Thoracic aorta (tissue), 2 donors: ENCODE results near the gene CAVIN1. TPM values are rescaled to one million over a fixed set of nuclear protein-coding genes. Genes with fewer than 3 reads are reported as not detected.

Source experiments
- ATAC-seq: fragments of 150-250 bp; one replicate; pipeline ENCODE4 v1.8.0; 2017; ENCODE audit warnings: low read depth; ENCODE audit not compliant: insufficient number of reproducible peaks, low FRiP score
- DNase-seq: peaks from one replicate; pipeline ENCODE4 v3.0.0-alpha.2; 2020; ENCODE audit warnings: low spot score
- H3K27ac ChIP-seq, 2 donors: fragments of 200-600 bp; sonication (generic); 1 replicate in 1 of 2; 2 replicates in 1 of 2; pipeline ENCODE4 v1.5.1; 2016; ENCODE audit warnings: mild to moderate bottlenecking in 2 of 2, moderate library complexity in 2 of 2
- H3K27me3 ChIP-seq: fragments of 200-600 bp; sonication (generic); replicated peaks from 2 replicates; pipeline ENCODE4 v1.6.0; 2016; ENCODE audit warnings: mild to moderate bottlenecking; ENCODE audit not compliant: insufficient read depth
- H3K36me3 ChIP-seq: fragments of 200-600 bp; sonication (generic); one replicate; pipeline ENCODE4 v1.5.1; 2016
- H3K4me1 ChIP-seq, 2 donors: fragments of 200-600 bp; sonication (generic); 1 replicate in 1 of 2; 2 replicates in 1 of 2; pipeline versions ENCODE4 v1.5.1 to v1.6.0; 2016; ENCODE audit warnings: low read depth in 2 of 2, mild to moderate bottlenecking in 1 of 2; ENCODE audit not compliant: control insufficient read depth in 1 of 2
- H3K4me3 ChIP-seq: fragments of 200-600 bp; sonication (generic); 2 replicates; pipeline ENCODE4 v1.5.1; 2016; ENCODE audit warnings: mild to moderate bottlenecking
- H3K9me3 ChIP-seq: fragments of 200-600 bp; sonication (generic); 2 replicates; pipeline ENCODE4 v1.5.1; 2016
- CTCF ChIP-seq: fragments of 200-600 bp; sonication (generic); IDR thresholded peaks from one replicate; pipeline ENCODE4 v1.5.1; 2019; ENCODE audit warnings: antibody characterized with exemption
- total RNA-seq, 2 donors: library from RNA; depleted of rRNA; stranded (reverse); fragments of >200 nt; gene quantifications; one replicate each; pipeline versions ENCODE4 v1.1.0 to v1.2.3, GENCODE V29; 2016

The CAVIN1 gene
- total RNA-seq, 2 donors from 2014 or later: 579 to 938 TPM

DNA sequence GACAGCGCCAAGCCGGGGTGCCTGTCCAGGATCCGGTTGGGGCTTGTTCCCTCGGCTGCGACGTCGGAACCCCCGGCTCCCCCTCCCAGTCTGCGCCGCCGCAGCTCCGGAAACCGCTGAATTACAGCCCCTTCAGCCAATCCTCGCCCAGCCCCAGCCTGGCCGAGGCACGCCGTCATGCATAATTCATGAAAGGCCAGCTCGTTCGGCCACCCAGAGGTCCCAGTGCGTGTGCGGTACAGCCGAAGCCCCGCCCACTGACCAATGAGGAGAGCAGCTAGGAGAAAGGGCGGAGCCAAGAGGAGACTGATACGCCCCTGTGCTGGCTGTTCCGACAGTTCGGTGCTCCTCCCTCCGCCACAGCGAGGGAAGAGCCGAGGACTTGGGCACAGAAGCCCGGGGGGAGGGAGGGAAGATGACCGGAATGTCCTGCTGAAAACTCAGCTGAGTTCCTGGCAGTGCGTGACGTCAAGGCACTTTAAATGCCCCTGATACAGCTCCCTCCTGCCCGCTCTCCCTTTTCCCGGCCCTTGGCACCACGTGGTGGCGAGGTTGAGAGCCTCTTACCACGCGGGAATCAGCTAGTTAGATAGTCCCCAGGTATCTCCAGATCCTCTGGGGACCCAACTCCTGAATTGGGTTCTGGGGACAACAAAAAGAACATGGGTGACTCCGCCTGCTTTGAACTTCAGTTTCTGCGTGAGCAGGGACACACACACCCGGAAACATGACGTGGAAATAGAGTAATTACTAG is 34.5 kb downstream of the CAVIN1 start, which contains the start of gene STAT3:
TSS of gene STAT3 (minus strand) at position 62 of the 754 bp plus-strand sequence. CDS start 39,926 bp downstream, outside the sequence.
- peaks cover 11 to 30% of the 10 kb centered on the region in 2 donors for H3K4me1 ChIP-seq

DNA sequence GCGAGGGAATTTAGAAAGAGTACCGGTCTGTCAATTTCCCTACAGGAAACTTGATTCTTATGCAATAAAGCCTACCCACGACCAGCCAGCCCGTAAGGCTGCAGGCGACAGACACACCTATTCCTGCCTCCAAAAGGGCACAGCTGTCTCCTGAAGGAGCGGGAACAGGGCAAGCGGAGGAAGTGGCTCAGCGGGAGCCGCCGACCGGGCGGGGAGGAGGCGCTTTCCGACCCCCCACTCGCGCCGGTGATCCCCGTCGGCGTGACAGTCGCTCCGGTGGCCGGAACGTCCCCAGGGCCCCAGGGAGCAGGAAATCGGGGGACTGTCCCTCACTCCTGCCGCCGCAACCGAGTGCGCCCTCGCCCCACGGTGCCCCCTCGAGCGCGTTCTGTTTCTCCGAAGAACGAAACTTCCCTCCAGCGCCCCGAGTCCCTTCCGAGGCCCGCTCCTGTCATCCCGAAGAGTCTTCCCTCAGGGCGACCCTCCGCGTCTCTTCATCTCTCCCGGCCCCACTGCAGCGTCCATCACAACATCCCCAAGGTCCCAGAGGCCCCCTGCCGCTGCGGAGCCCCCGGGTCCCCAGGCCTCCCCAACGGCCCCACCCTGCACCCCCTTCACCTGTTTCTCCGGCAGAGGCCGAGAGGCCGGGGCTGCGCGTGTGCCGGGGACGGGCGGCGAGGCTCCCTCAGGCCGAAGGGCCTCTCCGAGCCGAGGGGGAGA is 35.2 kb downstream of the CAVIN1 start:
- no peak for TF ChIP-seq CTCF
- Histone ChIP-seq H3K27me3 (no peaks in the 10 kb centered on the region), H3K4me1 (peaks cover 11 to 37% of the 10 kb centered on the region in 2 donors), H3K27ac (peak overlapping the region; percentile 99 to 100), H3K4me3 (peak overlapping the region; percentile 94), H3K9me3 (no peaks in the 10 kb centered on the region), H3K36me3 (no peaks in the 10 kb centered on the region)
- ATAC-seq: no peak
- no peak for DNase-seq

More for the DNA sequence above, 34.5 kb downstream of the CAVIN1 start, which contains the start of gene STAT3:
- peak within 1 kb of the TSS; percentile 99 to 100 for H3K27ac ChIP-seq
- ATAC-seq (peak; percentile 89), DNase-seq (peak; percentile 100)
- no peaks in the 10 kb centered on the region for H3K27me3 ChIP-seq
- TF ChIP-seq CTCF: no peak
- no peaks in the 10 kb centered on the region for H3K36me3 ChIP-seq
- H3K4me3 ChIP-seq: peak within 1 kb of the TSS; percentile 94
- no peaks in the 10 kb centered on the region for H3K9me3 ChIP-seq

DNA sequence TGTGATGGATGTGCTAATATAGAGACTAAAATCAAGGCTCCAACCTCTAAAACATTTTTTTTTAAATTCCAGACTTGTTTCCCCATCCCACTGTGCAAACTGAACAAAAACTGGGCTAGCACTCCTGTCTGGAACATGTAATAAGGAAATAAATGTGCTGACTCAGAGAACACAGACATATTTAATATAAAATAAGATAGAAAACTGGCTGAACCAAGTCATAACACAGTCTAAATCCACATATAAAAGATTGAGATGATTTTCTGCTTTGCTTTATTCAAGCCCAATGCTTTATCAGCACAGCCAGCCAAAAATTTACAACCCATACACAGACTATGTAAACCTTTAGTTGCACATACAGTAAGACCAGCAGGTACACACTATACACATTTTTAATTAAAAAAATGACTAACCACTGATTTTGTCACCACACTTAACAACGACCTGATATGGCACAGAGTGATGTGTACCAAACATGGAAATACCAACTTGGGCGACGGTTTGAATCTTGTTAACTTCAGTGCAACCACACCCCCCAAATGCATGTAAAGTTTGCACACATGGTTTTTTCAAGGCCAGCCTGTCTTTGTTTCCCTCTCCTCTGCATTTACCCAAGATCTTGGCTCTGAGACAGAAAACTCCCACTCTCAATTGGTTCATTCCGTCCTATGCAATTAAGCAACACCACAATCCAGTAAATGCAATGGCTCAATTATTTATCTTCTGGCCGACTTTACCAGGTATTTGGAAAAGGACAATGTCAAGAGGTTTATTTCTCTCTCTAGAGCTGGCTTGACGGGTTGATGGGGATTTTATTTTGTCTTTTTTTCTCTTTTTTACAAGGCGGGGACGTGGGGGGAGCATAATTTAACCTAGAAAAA is 36.0 kb downstream of the CAVIN1 start:
- Histone ChIP-seq H3K27me3 (no peaks in the 10 kb centered on the region), H3K27ac (peak overlapping the region; percentile 99 to 100), H3K36me3 (no peaks in the 10 kb centered on the region), H3K4me3 (peak overlapping the region; percentile 94), H3K4me1 (peaks cover 18 to 45% of the 10 kb centered on the region in 2 donors), H3K9me3 (no peaks in the 10 kb centered on the region)
- TF ChIP-seq CTCF: no peak
- ATAC-seq (no peak), DNase-seq (no peak)

DNA sequence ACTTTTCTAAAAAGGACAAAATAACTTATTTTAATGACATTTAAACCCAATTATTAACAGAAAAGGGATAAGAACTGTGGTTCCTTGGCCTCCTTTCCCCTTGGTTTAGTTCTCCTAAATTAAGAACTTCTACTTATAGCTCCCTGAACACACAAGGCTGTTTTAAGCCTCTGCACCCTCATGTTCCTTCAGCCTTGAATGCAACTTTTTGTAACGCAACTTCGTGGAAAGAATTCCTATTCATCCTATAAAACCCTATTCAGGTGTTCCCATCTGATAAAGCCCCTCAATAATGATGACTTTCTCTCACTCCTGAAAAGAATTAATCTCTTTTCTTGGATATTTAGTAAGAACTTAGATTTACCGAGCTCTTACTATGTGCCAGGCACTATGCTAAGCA is 41.2 kb downstream of the CAVIN1 start:
- H3K27me3 ChIP-seq: no peaks in the 10 kb centered on the region
- H3K4me1 ChIP-seq: peaks cover 54 to 88% of the 10 kb centered on the region in 2 donors
- ATAC-seq (no peak), DNase-seq (no peak)
- H3K4me3 ChIP-seq: peak overlapping the region; percentile 24
- no peaks in the 10 kb centered on the region for H3K36me3 ChIP-seq
- H3K9me3 ChIP-seq: no peaks in the 10 kb centered on the region
- no peak for TF ChIP-seq CTCF
- H3K27ac ChIP-seq: peak overlapping the region in 1 of 2 donors; percentile 75
